ENCODE measurements around the gene TTLL12.
"Not testable (repeated sequence)": the region's sequence is repeated elsewhere in the genome, so short reads cannot be mapped to it uniquely, and the experiment has no call there.

The TTLL12 gene

DNA sequence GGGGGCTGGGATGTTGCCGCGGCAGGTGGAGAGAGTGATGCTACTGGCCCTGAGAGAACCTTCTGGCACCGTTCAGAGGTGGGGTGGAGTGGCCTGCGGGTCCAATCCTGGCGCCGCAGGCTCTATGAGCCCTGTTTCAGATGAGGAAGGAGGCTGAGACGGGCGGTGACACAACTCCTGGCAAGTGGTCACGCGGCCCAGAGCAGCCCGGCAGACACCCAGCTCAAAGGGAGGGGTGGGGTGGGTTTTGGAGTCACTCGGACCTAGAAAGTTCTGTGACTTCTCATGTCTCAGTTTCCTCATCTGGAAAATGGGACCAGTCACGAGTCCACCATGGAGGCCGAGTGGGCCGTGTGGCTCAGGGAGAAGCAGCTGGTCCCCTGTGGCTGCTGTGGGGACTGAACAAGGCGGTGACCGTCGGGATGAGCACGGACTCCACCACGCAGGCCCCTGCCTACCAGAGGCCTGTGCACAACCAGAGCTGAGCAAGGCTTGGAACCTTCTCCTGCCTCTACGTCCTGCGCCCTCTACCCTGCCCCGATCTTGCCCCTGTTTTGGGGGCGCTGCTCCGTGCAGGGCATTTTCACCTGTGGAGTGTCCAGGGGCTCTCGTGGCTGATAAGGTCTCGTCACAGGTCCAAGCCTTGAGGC, 31.9 kb downstream of the TTLL12 start:
- no peak for DNase-seq (ENCODE audit: low read depth, low spot score)

DNA sequence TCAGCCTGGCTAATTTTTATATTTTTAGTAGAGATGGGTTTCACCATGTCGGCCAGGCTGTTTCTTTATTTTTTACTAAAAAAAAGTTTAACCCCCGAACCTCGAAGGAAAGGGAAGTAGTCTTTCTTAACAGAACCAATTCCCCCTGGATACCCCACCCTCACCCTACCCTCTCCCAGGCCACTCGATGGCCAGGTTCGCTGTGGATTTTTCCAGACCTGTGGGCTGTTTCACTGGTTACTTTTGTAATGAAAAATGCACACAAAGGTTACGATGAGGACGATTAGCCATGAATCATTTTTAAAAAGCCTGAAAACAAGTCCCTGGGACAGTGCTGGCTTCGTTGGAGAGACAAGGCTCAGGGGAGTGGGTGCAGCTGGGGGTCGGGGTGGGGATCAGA, 33.0 kb downstream of the TTLL12 start:
- no peak for DNase-seq (ENCODE audit: low read depth, low spot score)

GRCh38 chr22:43152357-43153071, 34.4 kb downstream of the TTLL12 start:
- DNase-seq (ENCODE audit: low read depth, low spot score), result peak; percentile 23

- no peak for DNase-seq (ENCODE audit: low read depth, low spot score)
Measured at GRCh38 chr22:43152003-43152356, 35.0 kb downstream of the TTLL12 start.

DNA sequence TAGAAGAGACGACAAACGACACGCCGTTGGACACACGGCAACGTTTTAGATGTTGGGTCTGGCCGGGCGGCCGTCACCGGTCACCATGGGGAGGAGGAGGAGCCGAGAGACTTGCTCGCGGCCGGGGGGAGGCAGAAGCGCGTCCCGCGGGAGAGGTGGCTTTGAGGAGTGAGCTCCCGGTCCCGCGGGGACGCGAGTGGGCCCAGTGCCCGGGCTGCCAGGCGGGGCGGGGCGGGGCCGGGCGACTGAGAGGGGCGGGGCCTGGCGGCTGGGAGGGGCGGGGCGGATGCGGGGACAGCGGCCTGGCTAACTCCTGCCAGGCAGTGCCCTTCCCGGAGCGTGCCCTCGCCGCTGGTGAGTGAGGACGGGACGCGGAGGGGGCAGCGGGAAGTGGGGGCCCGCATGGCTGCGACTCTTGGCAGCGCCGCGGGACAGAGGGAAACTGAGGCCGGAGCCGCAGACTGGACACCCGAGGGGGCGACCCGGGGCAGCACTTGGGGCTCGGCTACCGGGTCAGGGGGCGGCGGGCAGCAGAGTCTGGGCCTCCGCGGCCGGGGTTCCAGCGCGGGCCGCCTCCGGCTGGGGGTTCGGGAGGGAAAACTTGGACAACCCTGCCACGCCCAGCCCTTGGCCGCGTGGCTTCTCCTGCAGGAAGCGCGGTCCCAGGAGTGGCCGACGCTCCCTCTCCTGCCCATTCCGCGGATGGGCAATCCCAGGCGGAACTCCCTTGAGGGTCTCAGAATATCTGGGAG, 35.5 kb downstream of the TTLL12 start, which contains the start of gene TSPO:
TSS of gene TSPO (plus strand) at position 309 of the 752 bp plus-strand sequence. CDS start 7,680 bp downstream, outside the sequence.
- no peak for DNase-seq (ENCODE audit: low read depth, low spot score)

DNA sequence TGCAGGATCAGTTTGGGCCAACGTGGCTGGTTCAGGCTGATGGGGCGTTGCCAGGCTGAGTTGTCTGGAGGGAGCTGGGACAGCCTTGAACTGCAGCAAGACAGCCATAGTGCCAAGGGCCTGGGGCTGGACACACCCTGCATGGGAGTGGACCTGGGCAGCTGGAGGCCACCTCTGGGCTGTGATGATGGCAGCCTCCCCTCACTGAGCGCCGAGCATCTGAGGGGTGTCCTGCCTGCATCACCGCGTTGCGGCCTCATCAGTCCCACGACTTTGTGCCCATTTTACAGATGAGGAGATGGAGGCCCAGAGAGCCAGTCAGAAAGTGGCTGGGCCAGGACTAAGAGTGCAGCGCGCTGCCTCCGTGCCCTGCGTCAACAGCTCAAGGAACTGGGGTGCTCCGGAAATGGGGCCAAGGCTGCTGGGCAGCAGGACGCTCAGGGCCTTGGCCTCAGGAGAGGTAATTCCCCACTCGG, 36.2 kb downstream of the TTLL12 start:
- no peak for DNase-seq (ENCODE audit: low read depth, low spot score)

DNA sequence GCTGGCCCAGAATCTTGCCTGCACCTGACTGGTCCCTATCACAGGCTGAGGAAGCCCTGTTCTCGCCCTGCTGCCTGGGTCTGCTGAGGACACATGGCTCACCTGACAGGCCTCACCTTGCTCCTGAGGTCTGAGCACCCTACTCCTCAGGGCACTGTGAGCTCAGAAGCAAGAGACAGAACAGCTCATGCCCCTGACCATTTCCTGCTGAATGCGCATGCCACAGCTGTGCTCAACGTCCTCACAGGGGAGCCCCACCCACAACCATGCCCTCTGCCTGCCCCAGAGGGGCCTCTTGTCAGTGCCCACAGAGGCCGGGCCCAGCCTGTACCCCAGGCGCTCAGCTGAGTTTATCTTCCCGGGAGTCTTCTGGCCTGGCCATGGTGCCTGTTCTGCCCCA, 38.4 kb downstream of the TTLL12 start:
- no peak for DNase-seq (ENCODE audit: low read depth, low spot score)

DNA sequence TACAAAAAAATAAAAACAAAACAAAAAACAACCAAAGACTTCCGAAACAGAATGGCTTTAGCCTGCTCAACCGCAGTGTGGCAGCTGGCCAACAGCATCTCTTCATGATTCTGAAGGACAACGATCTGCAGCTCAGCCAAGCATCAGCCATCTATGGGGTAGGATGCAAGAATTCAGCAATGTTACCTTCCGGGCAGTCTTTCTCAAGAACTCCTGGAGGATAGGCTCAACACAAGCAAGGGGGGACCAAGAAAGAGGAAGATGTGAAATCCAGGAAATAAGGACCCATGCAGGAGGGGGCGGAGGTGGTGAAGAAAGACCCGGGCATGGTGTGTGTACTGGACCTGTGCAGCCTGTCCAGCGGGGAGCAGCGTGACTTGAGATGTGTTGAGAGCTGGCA, 39.1 kb downstream of the TTLL12 start:
- no peak for DNase-seq (ENCODE audit: low read depth, low spot score)

- not testable (repeated sequence) for DNase-seq (ENCODE audit: low read depth, low spot score)
Measured at GRCh38 chr22:43146332-43146731, 40.6 kb downstream of the TTLL12 start.

DNA sequence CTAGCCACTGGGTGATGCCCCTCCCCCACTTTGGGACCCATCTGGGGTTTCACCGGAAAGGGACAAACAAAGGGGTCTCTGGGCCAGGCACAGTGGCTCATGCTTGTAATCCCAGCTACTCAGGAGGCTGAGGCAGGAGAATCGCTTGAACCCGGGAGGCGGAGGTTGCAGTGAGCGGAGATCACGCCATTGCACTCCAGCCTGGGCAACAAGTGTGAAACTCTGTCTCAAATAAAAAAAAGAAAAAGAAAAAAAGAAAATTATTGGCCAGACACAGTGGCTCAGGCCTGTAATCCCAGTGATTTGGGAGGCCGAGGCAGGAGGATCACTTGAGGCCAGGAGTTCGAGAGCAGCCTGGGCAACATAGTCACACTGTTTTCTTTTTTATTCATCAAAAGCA, 41.6 kb downstream of the TTLL12 start:
- not testable (repeated sequence) for DNase-seq (ENCODE audit: low read depth, low spot score)

GRCh38 chr22:43144949-43145348, 42.0 kb downstream of the TTLL12 start:
- no peak for DNase-seq (ENCODE audit: low read depth, low spot score)

- peak; percentile 61 for DNase-seq (ENCODE audit: low read depth, low spot score)
Measured at GRCh38 chr22:43142880-43143562, 43.9 kb downstream of the TTLL12 start, which contains the start of gene MCAT. MCAT (minus strand) TSS chr22:43143398; CDS start chr22:43143348, 50 bp downstream.

DNA sequence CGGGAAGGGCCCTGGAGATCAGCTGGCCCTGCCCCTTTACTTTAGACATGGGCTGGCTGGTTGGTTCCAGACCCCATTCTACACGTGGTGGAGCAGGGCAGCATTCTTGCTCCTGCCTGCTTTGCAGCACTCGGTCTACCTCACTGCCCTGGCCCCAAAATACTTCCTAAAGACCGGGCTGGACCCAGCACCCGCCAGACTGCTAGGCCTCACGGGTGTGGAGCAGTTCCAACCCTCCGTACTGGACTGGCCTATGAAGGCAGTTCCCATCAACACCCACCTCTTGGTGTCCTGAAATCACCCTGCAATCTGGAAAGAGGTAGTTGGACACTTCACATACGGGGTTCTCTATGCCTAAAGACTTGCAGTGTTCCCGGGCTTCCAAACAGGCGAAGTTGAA, 50.1 kb downstream of the TTLL12 start:
- no peak for DNase-seq (ENCODE audit: low read depth, low spot score)

DNA sequence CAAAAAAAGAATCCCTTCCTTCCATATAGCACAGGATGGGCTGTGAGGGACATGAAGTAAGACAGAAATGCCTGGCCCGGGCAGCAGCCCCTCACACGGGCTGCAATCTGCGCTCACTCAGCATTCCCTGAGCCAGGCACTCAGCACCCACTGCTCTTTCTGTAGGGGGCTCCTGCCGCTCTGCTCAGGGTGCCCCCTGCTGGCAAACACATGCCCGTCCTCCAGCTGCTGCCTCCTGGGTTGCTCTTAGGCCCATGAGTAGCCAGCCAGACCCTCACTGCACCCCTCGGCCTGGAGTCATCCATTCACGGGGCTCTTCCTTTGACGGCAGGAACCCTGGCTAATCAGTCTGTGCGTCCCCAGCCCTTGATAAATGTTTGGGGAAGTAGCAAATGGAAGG, 50.7 kb downstream of the TTLL12 start:
- DNase-seq (ENCODE audit: low read depth, low spot score), result no peak

GRCh38 chr22:43135565-43135964, 51.4 kb downstream of the TTLL12 start:
- DNase-seq (ENCODE audit: low read depth, low spot score), result no peak

DNA sequence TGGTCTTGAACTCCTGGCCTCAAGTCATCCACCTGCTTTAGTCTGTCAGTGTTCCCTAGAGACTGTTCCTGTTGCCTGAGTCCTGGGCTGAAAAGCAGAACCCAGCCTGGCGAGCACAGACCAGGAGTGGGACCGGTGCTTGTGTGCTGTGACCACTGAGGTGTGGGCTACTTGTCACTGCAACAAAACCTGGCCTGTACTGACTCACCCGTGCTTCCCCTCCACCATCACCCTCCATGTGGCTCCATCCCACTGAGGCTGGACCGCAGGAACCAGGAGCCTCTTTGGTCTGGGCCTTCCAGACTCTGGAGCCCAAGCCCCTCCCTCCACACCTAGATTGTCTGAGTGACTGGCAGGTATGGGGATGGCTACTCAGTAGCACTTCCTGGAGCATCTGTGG, 52.4 kb downstream of the TTLL12 start:
- DNase-seq (ENCODE audit: low read depth, low spot score), result no peak

DNA sequence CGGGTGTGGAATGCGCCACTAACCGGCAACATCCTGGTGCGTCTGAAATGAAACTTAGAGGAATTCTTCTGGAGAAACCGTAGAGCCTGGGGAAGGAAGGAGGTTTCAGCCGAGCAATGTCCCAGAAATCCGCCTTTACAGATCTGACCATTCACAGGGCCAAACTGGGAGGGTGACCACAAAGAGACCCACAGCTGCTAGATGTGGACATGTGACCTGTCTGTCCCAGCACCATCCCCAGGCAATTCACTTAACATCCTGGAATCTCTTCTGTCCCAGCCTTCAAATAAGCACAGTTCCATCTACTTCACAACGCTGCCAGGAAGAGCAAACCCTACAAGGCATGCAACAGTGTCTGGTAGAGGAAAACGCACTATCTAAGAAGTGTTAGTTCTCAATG, 53.5 kb downstream of the TTLL12 start:
- DNase-seq (ENCODE audit: low read depth, low spot score), result no peak

- no peak for DNase-seq (ENCODE audit: low read depth, low spot score)
Measured at GRCh38 chr22:43131773-43132501, 55.0 kb downstream of the TTLL12 start.

DNA sequence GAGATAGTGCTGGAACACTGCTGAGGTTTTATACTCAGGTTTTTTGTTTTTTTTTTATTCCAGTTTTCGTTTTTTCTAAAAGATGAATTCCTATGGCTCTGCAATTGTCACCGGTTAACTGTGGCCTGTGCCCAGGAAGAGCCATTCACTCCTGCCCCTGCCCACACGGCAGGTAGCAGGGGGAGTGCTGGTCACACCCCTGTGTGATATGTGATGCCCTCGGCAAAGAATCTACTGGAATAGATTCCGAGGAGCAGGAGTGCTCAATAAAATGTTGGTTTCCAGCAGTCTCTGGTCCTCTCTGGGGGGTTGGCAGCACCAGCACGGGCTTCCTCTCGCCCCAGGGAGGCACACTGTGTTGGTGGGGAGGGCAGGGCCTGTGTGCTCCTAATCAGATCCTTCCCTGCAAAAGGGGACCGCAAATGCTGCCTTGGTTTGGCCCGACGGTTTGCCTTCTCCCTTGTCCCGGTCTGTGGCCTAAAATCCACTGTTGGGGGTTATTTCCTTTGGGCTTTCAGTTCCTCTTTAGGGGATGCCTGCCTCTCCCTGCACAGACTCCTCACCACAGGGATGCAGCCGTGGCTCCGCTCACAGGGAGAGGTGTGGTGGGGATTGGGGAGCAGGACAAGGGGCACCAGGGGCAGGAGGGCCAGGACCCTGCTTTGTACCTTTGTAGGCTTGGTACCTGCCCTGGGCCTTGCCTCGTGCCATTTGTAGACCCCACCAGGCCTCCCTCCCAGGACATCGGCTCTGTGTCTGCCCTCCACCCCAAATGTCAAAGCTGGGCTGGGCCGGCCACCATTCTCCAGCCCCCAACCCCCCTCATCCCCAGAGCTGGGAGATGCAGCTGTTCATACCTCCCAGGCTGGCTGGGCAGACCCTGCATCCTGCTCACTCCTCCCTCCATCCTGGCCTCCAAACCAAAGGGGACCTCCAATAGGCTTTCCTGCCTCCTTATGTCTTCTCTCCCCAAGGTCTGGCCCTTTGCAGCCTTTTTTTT, 57.2 kb downstream of the TTLL12 start:
- DNase-seq (ENCODE audit: low read depth, low spot score), result no peak

DNA sequence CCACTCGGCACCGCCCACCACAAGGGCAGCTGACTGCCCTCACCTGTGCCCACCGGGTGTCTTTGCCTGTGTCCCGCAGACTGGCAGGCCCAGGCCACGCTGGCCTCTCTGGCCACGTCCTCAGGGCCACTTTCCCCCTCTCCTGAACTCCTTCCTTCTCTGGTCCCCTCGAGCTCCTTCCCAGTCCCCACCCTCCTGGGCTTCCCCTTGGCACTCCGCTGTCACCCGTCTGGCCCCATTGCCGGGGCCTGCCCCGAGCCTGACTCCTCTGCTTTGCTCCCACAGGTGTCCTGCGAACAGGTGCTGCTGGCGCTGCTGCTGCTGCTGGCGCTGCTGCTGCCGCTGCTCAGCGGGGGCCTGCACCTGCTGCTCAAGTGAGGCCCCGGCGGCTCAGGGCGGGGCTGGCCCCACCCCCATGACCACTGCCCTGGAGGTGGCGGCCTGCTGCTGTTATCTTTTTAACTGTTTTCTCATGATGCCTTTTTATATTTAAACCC, 58.0 kb downstream of the TTLL12 start:
- no peak for DNase-seq (ENCODE audit: low read depth, low spot score)
